Erythroblast (primary cell): ENCODE measurements around the gene DGAT2.

ENCODE experiments used
- GATA1 ChIP-seq: IDR thresholded peaks from 2 replicates; pipeline ENCODE4 v1.6.1; 2011; ENCODE audit warnings: low read depth, mild to moderate bottlenecking, control low read depth, low read length, moderate library complexity
- POLR2A ChIP-seq: IDR thresholded peaks from 2 replicates; pipeline ENCODE4 v1.6.1; 2011; ENCODE audit warnings: mild to moderate bottlenecking, low read length

DNA sequence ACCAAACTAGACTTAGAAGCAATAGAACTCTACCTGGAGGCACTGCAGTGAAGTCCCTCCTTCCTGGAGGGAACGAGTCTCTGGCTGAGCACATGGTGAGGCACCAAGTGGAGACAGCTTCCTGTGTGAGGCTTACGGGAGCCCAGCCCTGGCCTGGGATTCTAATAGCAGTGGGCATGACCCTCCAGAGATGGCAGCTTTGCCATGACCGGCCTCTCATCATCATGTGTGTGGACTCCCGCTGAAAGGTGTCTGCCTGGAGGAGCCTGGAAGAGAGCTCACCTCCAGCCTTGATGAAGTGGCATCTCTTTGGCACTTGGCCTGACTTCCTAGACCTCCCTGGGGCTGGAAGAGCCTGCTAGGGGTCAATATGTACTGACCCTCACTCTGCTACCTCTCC is 8.0 kb downstream of the DGAT2 start:
- no peak for TF ChIP-seq POLR2A
- no peak for TF ChIP-seq GATA1
